ENCODE results near the gene NPTXR. TPM values are rescaled to one million over a fixed set of nuclear protein-coding genes. Genes with fewer than 3 reads are reported as not detected.

Gene NPTXR
- polyA plus RNA-seq, 1 of the 3 experiments (the other 2 are of a cell fraction), result 1.2 TPM

DNA sequence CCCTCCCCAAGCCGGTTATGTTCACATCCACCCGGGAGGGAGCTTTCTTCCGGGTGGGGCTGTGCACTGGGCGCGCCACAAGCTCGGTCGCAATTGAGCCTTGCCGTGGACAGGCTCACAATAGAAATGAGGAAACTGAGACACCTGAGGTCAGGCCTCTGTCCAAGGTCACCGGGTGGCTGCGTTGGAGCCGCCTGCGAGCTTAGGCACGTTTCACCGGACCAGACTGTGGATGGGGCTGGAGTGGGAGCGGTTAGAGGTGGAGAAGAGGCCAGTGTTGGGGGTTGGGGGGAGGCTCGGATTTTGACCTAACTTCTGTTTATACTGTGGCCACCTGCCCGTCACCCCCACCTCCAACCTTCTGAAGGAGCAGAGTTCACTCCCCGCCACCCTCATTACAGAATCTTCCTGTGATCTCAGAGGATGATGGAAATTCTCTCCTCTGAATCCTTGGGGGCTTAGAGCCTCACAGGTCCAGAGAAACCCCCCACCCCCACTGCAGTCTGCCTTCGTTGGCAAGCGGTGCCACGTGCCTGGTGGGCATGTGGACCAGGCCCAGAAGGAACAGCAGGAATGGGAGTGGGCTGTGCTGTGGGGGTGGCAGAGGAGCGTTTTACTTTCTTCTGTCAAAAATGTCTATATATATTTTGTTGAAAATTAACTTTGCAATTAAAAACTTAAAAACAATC is 631 bp upstream of the NPTXR start:
- ChIA-PET CTCF (interaction anchor here (1.3 to 2.6 kb wide), 2 partner anchors 9 to 76 kb away, joined by 3 to 25 read pairs; no protein-coding TSS in a partner anchor), POLR2A (interaction anchor here (0.9 kb wide), 1 partner anchor 18 kb away, joined by 3 read pairs; no protein-coding TSS in a partner anchor)
- H3F3A ChIP-seq (replicated peaks; ENCODE audit: insufficient read depth), result no peaks in the 10 kb centered on the region
- WGBS (ENCODE audit: low lambda C conversion rate), result 87% methylated on average over 9 of the region's 22 CpGs
- H3K4me1 ChIP-seq (ENCODE audit: control insufficient read depth in 1 of 2, insufficient read depth in 2 of 2, low read depth in 1 of 2, low read length in 1 of 2), result no peaks in the 10 kb centered on the region; a peak in 1 of 4 replicates
- H3K79me2 ChIP-seq (ENCODE audit: insufficient read depth), result no peaks in the 10 kb centered on the region
- no peaks in the 10 kb centered on the region for H3K27me3 ChIP-seq (ENCODE audit: insufficient read depth)
- no peaks in the 10 kb centered on the region for H3K9me2 ChIP-seq
- TF ChIP-seq, protein P1, sequence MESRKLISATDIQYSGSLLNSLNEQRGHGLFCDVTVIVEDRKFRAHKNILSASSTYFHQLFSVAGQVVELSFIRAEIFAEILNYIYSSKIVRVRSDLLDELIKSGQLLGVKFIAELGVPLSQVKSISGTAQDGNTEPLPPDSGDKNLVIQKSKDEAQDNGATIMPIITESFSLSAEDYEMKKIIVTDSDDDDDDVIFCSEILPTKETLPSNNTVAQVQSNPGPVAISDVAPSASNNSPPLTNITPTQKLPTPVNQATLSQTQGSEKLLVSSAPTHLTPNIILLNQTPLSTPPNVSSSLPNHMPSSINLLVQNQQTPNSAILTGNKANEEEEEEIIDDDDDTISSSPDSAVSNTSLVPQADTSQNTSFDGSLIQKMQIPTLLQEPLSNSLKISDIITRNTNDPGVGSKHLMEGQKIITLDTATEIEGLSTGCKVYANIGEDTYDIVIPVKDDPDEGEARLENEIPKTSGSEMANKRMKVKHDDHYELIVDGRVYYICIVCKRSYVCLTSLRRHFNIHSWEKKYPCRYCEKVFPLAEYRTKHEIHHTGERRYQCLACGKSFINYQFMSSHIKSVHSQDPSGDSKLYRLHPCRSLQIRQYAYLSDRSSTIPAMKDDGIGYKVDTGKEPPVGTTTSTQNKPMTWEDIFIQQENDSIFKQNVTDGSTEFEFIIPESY (IDR thresholded peaks at IDR 0.05; ENCODE audit: borderline replicate concordance, low read depth), result no peak
- no peak for TF ChIP-seq CHD2 (IDR thresholded peaks at IDR 0.05; ENCODE audit: low read length, partially characterized antibody)
- TF ChIP-seq TEAD4 (IDR thresholded peaks at IDR 0.05; ENCODE audit: borderline replicate concordance, insufficient read depth), result no peak
- TF ChIP-seq, protein P2, sequence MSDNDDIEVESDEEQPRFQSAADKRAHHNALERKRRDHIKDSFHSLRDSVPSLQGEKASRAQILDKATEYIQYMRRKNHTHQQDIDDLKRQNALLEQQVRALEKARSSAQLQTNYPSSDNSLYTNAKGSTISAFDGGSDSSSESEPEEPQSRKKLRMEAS (IDR thresholded peaks at IDR 0.05; ENCODE audit: low read depth), result no peak
- no peak for TF ChIP-seq FOSL2 (IDR thresholded peaks at IDR 0.05; ENCODE audit: borderline replicate concordance, low read depth)
- TF ChIP-seq, protein P3, sequence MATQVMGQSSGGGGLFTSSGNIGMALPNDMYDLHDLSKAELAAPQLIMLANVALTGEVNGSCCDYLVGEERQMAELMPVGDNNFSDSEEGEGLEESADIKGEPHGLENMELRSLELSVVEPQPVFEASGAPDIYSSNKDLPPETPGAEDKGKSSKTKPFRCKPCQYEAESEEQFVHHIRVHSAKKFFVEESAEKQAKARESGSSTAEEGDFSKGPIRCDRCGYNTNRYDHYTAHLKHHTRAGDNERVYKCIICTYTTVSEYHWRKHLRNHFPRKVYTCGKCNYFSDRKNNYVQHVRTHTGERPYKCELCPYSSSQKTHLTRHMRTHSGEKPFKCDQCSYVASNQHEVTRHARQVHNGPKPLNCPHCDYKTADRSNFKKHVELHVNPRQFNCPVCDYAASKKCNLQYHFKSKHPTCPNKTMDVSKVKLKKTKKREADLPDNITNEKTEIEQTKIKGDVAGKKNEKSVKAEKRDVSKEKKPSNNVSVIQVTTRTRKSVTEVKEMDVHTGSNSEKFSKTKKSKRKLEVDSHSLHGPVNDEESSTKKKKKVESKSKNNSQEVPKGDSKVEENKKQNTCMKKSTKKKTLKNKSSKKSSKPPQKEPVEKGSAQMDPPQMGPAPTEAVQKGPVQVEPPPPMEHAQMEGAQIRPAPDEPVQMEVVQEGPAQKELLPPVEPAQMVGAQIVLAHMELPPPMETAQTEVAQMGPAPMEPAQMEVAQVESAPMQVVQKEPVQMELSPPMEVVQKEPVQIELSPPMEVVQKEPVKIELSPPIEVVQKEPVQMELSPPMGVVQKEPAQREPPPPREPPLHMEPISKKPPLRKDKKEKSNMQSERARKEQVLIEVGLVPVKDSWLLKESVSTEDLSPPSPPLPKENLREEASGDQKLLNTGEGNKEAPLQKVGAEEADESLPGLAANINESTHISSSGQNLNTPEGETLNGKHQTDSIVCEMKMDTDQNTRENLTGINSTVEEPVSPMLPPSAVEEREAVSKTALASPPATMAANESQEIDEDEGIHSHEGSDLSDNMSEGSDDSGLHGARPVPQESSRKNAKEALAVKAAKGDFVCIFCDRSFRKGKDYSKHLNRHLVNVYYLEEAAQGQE (IDR thresholded peaks at IDR 0.05; ENCODE audit: low read depth, low read length), result no peak
- no peak for TF ChIP-seq GATA2 (CRISPR knock-in tag; IDR thresholded peaks at IDR 0.05)
- TF ChIP-seq GABPA (IDR thresholded peaks at IDR 0.05; ENCODE audit: low read depth), result no peak
- no peak for TF ChIP-seq TAF1 (IDR thresholded peaks at IDR 0.05; ENCODE audit: borderline replicate concordance, low read depth, low read length)
- TF ChIP-seq MXI1 (IDR thresholded peaks at IDR 0.05; ENCODE audit: low read depth, low read length), result no peak
- no peak for TF ChIP-seq JUND (IDR thresholded peaks at IDR 0.05)
- TF ChIP-seq, protein P4, sequence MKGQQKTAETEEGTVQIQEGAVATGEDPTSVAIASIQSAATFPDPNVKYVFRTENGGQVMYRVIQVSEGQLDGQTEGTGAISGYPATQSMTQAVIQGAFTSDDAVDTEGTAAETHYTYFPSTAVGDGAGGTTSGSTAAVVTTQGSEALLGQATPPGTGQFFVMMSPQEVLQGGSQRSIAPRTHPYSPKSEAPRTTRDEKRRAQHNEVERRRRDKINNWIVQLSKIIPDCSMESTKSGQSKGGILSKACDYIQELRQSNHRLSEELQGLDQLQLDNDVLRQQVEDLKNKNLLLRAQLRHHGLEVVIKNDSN (IDR thresholded peaks at IDR 0.05; ENCODE audit: borderline replicate concordance, low read depth), result no peak
- TF ChIP-seq SMC3 (IDR thresholded peaks at IDR 0.05; ENCODE audit: low read depth, low read length), result no peak
- TF ChIP-seq ELF1 (IDR thresholded peaks at IDR 0.05), result no peak
- TF ChIP-seq YY1 (IDR thresholded peaks at IDR 0.05; ENCODE audit: low read depth), result no peak
- no peak for TF ChIP-seq MEF2A (IDR thresholded peaks at IDR 0.05; ENCODE audit: borderline replicate concordance, low read depth)
- no peak overlapping the region for H3K27ac ChIP-seq (ENCODE audit: low read depth in 2 of 2, low read length in 1 of 2)
- no peak overlapping the region for H3K9ac ChIP-seq
- H3K4me2 ChIP-seq, result no peak overlapping the region
- no peaks in the 10 kb centered on the region for H3K36me3 ChIP-seq (replicated peaks in 1 of 2; ENCODE audit: control insufficient read depth in 1 of 2, insufficient read depth in 2 of 2, low read length in 1 of 2)
- no peaks in the 10 kb centered on the region for H4K20me1 ChIP-seq (ENCODE audit: insufficient read depth)
- no peaks in the 10 kb centered on the region for H3K9me3 ChIP-seq
- peak overlapping the region in 1 of 2 experiments; percentile 9; a peak in 1 of 4 replicates for H3K4me3 ChIP-seq (ENCODE audit: low read depth in 2 of 2, low read length in 1 of 2)
- no peak overlapping the region for H2AFZ ChIP-seq (ENCODE audit: low read depth)
- no peak for DNase-seq

All from SK-N-SH (cell line).